NCI-H1105 (cell line): ENCODE measurements around the gene ZNF45.
A peak's percentile ranks its signal among the peaks of the same experiment; 100 is the strongest.
"Not testable (repeated sequence)": the region's sequence is repeated elsewhere in the genome, so short reads cannot be mapped to it uniquely, and the experiment has no call there.

Experiments used
- DNase-seq: peaks from one replicate; lab custom pipeline; 2025; lab: John Stamatoyannopoulos, UW

The ZNF45 gene

DNA sequence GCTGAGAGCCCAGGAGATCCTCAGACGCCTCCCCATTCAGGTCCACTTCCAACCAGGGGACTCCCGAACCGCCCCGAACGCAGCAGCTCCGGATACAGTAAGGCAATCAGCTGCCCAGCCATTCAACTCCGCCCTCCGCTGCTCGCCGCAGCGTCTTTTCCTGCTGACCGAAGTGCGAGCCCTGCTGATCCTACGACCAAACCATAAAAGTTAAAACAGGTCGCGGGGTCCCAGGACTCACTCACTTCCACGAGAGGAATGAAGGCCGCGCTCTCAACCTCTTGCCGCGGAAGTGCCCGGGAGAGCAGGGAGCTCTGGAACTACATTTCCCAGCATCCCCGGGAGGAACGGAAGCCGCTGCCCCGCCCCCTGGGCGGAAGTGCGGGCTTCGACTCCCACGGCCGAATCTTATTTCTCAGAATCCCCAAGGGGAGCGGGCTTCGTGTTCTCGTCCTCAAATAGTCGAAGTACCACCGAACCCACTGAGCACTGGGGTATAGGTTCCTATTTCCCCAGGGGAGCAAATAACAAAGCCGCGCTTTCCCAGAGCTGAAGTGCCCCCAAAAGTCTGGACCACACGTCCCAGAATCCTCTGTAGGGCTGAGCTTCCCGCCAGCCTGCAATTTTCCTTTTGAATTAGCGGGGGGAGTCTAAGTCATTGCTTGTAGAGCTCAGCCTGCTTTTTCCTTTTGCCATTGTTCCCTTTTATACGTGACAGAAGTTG lies at the start of gene ZNF45:
Gene ZNF45 (minus strand): TSS at position 298 of the 724 bp plus-strand sequence. CDS start 13,097 bp downstream, outside the sequence.
- peak; percentile 86 for DNase-seq

DNA sequence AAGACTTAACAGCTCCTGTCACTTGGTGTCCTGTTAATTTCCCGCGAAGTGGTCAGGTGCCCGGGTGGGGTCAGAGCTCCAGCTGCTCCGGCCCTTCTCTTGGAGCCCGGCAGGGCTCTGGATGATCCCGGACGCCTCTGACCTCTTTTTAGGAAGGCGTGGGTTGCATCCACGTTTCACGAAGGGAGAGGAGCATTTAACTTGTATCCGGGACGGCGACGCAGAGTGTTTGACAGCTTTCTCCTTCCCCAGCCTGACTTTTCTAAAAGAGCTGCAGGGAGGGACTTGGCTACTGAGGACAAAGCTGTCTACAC lies 49.6 kb upstream of the ZNF45 start:
- DNase-seq, result no peak

DNA sequence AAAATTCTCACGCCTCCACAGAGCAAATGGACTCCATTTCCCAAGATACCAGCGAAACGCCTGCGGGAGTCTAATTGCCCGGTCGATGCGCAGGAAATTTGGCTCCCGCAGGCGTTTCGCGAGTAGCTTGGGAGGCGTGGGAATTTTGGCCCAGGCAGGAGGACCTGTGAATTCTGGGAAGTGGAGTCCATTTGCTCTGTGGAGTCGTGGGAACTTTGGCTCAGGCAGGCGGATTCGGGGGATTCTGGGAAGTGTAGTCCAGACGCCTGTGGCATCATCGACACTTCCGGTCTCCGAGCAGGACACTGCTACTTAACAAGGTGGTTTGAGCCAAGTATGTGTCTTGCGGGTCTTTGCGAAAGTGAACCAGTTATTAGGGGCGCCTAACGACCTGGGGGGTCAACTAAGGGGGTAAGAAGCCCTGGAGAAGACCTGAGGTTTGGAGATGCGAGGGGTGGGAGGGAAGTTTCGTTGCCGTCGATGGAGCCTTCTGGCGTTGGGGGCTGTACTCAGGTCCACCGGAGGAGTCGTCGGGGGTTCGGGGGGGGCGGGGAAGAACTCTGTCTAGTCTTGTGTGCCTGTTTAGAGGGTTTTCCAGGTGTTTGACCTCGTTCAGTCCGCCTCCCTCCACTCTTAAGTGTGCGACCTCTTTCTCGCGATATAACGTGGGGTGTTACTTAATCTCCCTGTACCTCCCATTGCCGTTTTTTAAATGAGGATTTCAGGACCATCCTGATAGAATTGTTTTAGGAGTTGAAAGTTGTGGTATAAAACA lies 49.0 kb upstream of the ZNF45 start, which contains the start of gene ZNF155:
Gene ZNF155 (plus strand): TSS at position 277 of the 775 bp plus-strand sequence. CDS start 4,356 bp downstream, outside the sequence.
- no peak for DNase-seq

DNA sequence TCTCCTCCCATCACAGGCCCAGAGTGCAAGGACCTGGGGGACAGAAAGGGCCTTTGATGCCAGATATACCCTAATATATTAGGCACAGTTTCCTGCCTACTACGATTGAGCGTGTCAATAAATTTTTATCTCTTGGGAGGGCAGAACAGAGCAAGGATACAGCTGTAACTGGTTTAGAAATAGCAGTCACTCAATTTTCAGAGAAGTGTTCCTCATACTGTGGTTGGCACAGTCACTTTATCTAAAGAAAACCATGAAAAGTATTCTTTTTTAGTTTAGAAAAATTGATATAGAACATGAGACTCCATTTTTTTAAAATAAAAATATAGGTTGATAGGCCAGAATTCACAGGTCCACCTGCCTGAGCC lies 48.4 kb upstream of the ZNF45 start:
- no peak for DNase-seq

DNA sequence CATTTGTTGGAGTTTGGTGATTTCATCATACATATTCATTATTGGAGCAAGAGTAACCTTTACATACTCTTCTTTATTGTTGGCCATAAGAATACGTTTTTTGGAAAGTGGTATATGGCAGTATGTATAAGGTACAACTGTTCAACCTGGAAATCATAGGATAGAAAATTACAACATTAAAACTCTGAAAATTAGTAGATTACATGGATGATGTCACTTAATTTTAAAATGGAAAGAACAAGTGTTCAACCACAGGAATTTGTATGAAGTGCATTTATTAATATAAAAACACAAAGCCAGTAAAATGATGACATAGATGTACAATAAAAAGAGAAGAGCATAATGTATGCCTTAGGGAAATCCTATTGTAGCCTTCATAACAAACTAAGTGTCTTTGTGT lies 41.6 kb upstream of the ZNF45 start:
- no peak for DNase-seq

DNA sequence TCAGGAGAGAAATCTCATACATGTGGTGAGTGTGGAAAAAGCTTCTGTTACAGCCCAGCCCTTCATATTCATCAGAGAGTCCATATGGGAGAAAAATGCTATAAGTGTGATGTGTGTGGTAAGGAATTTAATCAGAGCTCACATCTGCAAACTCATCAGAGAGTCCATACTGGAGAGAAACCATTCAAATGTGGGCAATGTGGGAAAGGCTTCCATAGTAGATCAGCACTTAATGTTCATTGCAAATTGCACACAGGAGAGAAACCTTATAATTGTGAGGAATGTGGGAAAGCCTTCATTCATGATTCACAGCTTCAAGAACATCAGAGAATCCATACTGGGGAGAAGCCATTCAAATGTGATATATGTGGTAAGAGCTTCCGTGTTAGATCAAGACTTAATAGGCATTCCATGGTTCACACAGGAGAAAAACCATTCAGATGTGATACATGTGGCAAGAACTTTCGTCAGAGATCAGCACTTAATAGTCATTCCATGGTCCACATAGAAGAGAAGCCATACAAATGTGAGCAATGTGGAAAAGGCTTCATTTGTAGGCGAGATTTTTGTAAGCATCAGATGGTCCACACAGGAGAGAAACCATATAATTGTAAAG lies 31.1 kb upstream of the ZNF45 start:
- no peak for DNase-seq

DNA sequence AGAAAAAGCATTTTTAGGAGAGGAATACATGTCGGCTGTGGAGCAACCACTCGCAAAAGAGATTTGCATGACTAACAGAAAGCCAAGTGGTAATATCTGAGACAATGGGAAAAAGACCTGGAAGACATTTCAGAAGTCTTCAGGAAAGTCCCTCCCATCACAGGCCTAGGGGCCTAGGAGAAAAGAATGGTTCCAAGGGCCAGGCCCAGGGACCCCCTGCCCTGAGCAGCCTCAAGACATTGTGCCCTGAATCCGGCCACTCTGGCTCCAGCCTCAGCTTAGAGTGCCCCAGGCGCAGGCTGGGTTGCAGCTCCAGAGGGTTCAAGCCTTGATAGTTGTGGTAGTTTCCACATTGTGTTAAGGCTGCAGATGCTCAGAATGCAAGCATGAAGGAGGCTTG lies 25.3 kb upstream of the ZNF45 start:
- DNase-seq, result no peak

DNA sequence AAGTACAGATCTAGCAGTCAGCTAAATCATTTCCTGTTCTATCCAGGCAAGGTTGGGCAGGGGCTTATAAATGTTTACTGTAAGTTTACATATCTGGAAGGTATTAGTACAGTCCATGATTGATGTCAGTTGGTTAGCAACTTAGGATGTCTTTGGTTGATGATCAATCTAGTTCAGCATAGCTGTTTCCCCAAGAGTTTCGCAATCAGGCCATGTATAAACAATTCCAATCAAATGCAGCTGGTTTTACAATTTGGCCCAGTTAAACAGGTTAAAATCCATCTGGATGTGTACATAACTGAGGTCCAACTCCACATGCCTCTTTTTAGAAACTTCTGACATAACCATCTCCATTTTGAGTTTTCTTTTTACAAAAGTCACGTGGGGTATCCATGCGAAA lies 22.8 kb upstream of the ZNF45 start:
- no peak for DNase-seq

DNA sequence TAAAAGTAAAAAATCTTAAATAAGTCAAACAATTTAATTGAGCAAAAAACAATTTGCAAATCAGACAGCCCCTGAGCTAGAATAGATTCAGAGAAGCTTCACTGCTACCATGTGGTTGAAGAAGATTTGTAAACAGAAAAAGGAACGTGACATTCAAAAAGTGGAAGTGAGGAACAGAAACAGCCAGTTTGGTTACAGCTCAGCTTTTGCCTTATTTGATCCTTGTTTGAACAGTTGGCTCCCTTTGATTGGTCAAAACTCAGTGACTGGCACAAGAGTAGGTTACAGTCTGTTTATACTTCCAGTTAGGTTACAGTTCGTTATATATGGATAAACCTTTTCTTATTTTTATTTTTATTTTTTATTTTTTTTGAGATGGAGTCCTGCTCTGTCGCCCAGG lies 21.7 kb upstream of the ZNF45 start:
- no peak for DNase-seq

DNA sequence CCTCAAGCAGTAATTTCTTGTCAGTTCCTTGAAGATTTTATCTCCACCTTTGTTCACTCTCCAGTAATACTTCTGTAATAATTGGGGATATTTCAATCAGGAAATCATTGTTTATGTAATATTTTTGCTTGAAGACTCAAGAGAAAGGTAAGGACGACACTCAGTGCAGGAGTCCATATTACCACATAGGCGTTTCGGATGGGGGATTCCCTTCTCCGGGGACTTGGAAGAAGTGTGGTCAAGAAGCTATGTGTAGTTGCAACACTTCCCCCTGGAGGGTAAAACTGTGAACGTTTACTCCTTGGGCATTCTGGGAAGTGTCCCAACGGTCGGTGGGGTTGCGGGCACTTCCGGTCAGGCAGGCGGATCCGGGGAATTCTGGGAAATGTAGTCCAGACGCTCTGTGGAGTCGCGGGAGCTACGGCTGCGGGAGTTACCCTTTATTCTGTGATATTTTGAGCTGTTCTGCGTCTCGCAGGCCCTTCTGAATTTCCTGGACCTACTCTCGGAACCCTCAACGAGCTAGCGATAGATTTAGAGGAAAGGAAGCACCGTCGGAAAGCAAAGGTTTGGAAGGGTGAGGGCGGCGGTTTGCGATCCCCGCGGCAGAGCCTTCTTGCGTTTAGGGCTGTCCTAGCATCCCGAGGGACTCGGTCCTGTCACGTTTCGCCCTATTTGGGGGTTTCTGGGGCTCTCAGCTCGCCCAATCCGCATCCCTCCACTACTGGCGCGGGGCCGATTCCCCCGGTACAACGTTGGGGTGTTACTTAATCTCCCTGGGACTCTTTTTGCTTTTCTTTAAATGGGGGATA lies 16.0 kb upstream of the ZNF45 start, which contains the start of gene ZNF221:
Gene ZNF221 (plus strand): TSS at position 395 of the 812 bp plus-strand sequence. CDS start 11,499 bp downstream, outside the sequence.
- peak; percentile 86 for DNase-seq

DNA sequence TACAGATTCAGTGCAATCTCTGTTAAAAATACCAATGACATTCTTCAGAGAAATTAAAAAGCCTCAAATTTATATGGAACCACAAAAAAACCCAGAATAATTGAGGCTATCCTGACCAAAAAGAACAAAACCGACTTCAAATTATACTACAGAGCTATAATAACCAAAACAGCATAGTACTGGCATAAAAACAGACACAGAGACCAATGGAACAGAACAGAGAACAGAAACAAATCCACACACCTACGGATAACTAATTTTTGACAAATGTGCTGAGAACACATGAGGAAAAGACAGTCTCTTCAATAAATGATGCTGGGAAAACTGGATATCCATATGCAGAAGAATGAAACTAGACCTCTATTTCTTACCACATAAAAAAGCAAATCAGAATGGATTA lies 14.7 kb upstream of the ZNF45 start:
- not testable (repeated sequence) for DNase-seq

DNA sequence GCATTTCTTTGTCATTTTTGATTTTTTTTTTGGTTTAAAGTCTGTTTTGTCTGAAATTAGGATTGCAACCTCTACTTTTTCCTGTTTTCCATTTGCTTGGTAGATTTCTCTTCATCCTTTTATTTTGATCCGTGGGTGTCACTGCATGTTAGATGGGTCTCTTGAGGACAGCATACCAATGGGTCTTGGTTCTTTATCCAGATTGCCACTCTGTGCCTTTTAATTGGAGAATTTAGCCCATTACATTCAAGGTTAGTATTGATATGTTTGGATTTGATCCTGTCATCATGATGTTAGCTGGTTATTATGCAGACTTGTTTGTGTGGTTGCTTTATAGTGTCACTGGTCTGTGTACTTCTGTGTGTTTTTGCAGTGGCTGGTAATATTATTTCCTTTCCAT lies 12.3 kb upstream of the ZNF45 start:
- DNase-seq, result not testable (repeated sequence)

DNA sequence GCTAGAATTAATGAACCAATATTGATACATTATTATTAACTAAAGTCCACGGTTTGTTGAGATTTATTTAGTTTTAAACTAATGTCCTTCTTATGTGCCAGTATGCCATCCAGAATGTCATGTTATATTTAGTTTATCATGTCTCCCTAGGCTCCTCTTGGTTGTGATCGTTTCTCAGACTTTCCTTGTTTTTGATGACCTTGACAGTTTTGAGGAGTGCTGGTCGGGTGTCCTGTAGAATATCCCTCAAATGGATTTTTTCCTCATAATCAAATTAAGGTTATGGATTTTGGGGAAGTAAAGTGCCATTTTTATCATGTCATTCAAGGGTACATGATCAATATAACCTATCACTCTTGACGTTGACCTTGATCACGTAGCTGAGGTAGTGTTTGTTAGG lies 6.1 kb upstream of the ZNF45 start:
- no peak for DNase-seq

DNA sequence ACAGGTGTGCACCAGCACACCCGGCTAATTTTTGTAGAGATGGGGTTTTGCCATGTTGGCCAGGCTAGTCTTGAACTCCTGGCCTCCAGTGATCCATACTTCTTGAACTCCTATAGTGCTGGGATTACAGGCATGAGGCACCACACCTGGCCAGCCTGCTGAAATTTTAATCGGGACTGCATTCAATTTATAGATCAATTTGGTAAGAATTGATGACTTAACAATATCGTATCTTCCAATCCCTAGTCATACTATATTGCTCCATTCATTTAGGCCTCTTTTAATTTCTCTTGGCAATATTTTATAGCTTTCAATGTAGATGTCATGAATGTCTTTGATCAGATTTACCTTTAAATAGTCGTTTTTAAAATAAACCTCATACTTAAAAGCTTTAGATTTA lies 5.6 kb upstream of the ZNF45 start:
- no peak for DNase-seq

DNA sequence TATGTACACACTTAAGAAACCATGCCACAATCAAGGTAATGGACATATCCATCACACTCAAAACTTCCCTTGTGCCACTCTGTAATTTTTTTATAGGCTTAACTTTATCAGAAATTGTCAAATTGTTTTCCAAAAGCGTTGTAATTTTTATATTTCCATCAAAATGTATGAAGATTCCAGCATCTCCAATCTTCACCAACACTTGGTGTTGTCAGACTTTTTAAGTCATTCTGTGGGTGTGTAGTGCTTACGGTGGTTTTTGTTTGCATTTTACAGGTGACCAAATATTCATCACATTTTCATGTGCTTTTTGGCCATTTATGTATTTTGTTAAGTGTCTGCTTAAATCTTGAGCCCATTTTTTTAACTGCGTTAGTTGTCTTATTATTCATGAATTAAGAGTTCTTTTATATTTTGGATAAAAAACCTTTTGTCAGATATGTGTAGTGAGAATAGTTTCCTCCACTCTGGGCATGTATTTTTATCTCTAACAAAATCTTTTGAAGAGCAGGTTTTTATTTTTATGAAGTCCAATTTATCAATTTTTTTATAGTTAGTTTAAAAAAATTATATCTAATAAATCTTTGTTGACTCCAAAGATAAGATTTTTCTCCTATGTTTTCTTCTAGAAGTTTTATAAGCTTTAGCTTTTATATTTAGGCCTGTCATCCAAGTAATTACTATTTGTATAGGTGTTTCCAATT lies 4.6 kb upstream of the ZNF45 start:
- DNase-seq, result no peak

DNA sequence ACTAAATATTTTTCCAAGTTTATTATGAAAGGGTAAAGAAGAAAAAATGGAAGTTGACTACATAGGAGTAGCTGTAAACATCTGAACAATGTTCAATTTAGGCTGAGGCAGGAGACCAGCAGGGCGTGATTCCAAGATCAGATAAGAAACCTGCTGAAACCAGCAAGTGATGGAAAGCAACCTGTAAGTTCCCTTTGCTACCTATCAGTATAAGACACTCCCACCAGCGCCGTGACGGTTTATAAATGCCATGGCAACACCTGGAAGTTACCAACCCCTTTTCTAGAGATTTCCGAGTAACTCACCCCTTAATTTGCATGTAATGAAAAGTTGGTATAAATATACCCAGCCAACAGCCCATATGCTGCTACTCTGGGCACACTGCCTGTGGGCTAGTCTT lies 1.1 kb upstream of the ZNF45 start:
- no peak for DNase-seq

DNA sequence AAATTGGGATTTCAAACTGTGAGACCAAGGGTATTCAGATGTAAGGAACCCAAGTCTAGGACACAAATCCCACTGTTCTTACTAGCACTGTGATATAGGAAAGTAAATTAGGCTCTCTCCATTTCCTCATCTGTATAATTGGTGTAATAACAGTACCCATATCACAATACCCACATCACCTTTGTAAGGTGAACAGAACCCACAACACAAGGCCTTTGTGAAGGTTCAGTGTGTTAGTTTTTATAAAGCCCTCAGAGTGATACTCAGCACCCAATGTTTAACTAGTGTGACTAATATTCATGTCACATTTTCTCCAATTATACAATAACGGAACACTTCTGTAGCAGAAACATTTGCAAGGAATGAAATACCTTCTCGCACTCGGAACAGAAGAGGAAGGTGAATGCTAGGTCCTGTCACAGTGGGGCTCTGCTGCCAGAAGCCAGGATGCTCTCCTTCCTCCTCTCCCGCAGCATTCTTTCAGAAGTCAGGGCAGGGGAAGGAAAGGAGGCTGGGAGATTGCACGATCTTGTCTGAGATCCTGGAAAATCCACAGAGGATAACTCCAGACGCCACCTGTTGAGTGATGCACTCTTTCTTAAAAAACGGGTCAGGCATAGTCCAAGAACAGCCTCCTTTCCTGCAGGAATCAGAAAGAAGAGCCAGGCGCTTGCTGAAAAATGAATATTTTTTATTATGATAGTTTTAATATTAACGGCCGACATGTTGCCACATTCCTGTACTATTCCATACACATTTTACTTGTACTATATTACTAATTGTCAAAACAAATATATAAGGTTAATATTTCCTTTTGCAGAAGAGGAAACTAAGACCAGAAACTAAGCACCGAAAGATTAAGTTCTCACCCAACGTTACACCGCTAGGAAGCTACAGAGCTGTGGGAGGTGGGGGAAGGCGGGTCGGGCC lies 762 bp downstream of the ZNF45 start:
- DNase-seq, result no peak

DNA sequence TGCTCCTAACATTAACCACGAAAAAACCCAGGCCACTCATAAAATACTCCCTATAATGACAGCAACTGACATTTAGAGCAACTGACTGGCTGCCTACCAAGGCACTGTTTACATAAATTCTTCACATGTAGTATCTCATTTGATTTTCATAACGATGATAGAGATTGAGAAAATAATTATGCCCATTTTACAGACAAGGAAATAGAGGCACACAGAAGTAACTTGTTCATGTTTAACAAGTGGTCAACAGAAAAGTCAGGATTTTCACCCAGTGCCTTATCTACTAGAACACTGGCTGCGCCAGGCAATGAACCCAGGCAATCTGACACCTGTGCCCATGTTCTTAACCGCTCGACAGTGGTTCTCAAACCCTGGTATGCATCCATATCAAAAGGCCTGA lies 6.3 kb downstream of the ZNF45 start:
- DNase-seq, result no peak

DNA sequence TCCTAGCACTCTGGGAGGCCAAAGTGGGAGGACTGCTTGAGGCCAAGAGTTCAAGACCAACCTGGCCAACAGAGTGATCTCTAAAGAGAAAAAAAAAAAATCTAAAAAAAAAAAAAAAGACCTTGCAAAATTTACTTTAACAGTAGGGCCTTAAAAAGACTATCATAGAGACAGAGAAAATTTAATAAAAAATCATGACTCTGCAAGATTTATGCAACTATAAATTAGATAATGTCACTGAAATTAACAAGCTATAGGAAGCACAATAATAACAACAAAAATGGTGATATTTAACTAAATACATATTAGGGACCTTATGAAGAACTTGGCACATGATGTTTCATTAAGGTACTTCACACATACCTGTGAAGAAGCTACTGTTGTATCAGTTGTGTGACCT lies 11.2 kb downstream of the ZNF45 start:
- DNase-seq, result no peak

DNA sequence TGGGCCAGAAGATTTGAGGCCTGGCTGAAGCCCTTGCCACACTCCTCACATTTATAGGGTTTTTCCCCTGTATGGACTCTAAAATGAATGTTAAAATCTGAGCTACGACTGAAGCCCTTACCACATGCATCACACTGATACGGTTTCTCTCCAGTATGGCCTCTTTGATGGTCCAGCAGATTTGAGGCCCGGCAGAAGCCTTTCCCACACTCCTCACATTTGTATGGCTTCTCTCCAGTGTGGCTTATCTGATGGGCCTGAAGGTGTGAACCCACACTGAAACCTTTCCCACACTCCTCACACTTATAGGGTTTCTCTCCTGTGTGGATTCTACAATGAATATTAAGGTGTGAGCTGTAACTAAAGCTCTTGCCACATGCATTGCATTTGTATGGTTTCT lies 21.0 kb downstream of the ZNF45 start:
- no peak for DNase-seq

DNA sequence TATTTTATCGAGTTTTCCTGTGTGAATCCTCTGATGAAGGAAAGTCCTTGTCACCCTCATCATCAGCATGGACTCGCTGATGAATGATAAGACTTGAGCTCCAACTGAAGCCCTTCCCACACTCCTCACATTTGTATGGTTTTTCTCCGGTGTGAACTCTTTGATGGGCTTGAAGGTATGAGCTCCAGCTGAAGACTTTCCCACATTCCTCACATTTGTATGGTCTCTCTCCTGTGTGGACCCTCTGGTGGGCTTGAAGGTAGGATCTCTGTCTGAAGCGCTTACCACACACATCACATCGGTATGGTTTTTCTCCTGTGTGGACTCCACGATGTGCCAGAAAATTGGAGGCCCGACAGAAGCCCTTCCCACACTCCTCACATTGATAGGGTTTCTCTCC lies 21.7 kb downstream of the ZNF45 start:
- DNase-seq, result no peak
